Keratinocyte (primary cell): ENCODE results near the gene VWA5A.

Experiments
- CTCF ChIP-seq, 3 experiments: IDR thresholded peaks in 1 of 3; conservative IDR thresholded peaks in 1 of 3; optimal IDR thresholded peaks in 1 of 3; 2 replicates in 2 of 3; 3 replicates in 1 of 3; pipeline versions ENCODE3 to v1.5.1; 2011; ENCODE audit warnings: low read length in 3 of 3, mild to moderate bottlenecking in 3 of 3, moderate library complexity in 2 of 3, control low read depth in 1 of 3, inconsistent platforms in 1 of 3; ENCODE audit not compliant: insufficient read depth in 2 of 3; ENCODE audit errors: extremely low read depth in 1 of 3
- EZH2 ChIP-seq: IDR thresholded peaks from one replicate; pipeline ENCODE4 v1.6.1; 2012; ENCODE audit warnings: inconsistent platforms, mild to moderate bottlenecking, low read length, moderate library complexity

DNA sequence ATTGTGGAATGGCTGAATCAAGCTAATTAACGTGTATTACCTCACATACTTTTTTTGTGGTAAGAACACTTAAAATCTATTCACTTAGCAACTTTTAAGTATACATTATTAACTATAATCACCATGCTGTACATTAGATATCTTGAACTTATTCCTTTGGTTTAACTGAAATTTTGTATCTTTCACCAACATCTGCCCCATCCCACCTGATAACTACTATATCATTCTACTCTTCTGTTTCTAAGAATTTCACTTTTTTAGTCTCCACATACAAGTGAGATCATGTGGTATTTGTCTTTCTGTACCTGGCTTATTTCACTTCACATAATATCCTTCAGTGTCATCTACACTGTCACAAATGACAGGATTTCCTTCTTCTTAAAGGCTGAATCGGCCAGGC is 17.1 kb upstream of the VWA5A start:
- TF ChIP-seq CTCF (optimal IDR thresholded peaks at IDR 0.05 in 1 of 3, IDR thresholded peaks at IDR 0.05 in 1 of 3, conservative IDR thresholded peaks at IDR 0.05 in 1 of 3; ENCODE audit: extremely low read depth in 1 of 3, insufficient read depth in 2 of 3, low read length in 3 of 3) (no peak), EZH2 (no peak)
